Memory B cell (primary cell): ENCODE results near the gene TMEM156.
"Not testable (repeated sequence)": the region's sequence is repeated elsewhere in the genome, so short reads cannot be mapped to it uniquely, and the experiment has no call there.

Experiments used
- ATAC-seq: fragments of 150-1000 bp; cut with Tn5 transposase; 2 replicates; pipeline ENCODE4 v1.10.0; 2021; ENCODE audit warnings: low read depth, mild to moderate bottlenecking, moderate library complexity
- DNase-seq, 2 donors: peaks; one replicate each; pipeline ENCODE4 v3.0.0; 2022; ENCODE audit warnings: low spot score in 2 of 2
- H3K27ac Mint-ChIP-seq: one replicate; pipeline ENCODE4 v1.8.0; 2022; ENCODE audit warnings: mild to moderate bottlenecking, moderate library complexity, mixed read lengths
- H3K27me3 Mint-ChIP-seq: one replicate; pipeline ENCODE4 v1.8.0; 2022; ENCODE audit warnings: mixed read lengths
- H3K36me3 Mint-ChIP-seq: one replicate; pipeline ENCODE4 v1.8.0; 2022; ENCODE audit warnings: mild to moderate bottlenecking, mixed read lengths
- H3K4me1 Mint-ChIP-seq: one replicate; pipeline ENCODE4 v1.8.0; 2022; ENCODE audit warnings: mixed read lengths
- H3K4me3 Mint-ChIP-seq: one replicate; pipeline ENCODE4 v1.8.0; 2022; ENCODE audit warnings: mild to moderate bottlenecking, moderate library complexity, mixed read lengths
- H3K9me3 Mint-ChIP-seq: one replicate; pipeline ENCODE4 v1.8.0; 2022; ENCODE audit warnings: mixed read lengths

Gene TMEM156

GRCh38 chr4:38976308-38976707 is 55.9 kb downstream of the TMEM156 start:
- ATAC-seq = no peak
- Mint-ChIP-seq H3K36me3 (peaks cover 11% of the 10 kb centered on the region), H3K4me3 (no peak overlapping the region), H3K27ac (no peak overlapping the region), H3K27me3 (no peaks in the 10 kb centered on the region), H3K9me3 (no peaks in the 10 kb centered on the region), H3K4me1 (peaks cover 4% of the 10 kb centered on the region)
- no peak for DNase-seq

- Mint-ChIP-seq H3K27me3 (no peaks in the 10 kb centered on the region), H3K27ac (peak overlapping the region; percentile 42), H3K36me3 (peaks cover 49% of the 10 kb centered on the region), H3K9me3 (no peaks in the 10 kb centered on the region), H3K4me3 (no peak overlapping the region), H3K4me1 (peaks cover 5% of the 10 kb centered on the region)
- ATAC-seq (no peak), DNase-seq (no peak)
These were observed 63.5 kb downstream of the TMEM156 start for GRCh38 chr4:38968668-38969067.

- Mint-ChIP-seq H3K4me3 (no peak overlapping the region), H3K36me3 (peaks cover 51% of the 10 kb centered on the region), H3K27me3 (no peaks in the 10 kb centered on the region), H3K9me3 (no peaks in the 10 kb centered on the region), H3K4me1 (peaks cover 11% of the 10 kb centered on the region), H3K27ac (peak overlapping the region; percentile 42)
- DNase-seq (no peak), ATAC-seq (no peak)
These were observed 64.7 kb downstream of the TMEM156 start for GRCh38 chr4:38967260-38968095.

- Mint-ChIP-seq H3K4me1 (peaks cover 11% of the 10 kb centered on the region), H3K4me3 (no peak overlapping the region), H3K9me3 (peaks cover 7% of the 10 kb centered on the region), H3K27ac (peak overlapping the region; percentile 56), H3K27me3 (no peaks in the 10 kb centered on the region), H3K36me3 (peaks cover 50% of the 10 kb centered on the region)
- no peak for ATAC-seq
- DNase-seq = no peak
These were observed 66.3 kb downstream of the TMEM156 start for GRCh38 chr4:38965866-38966265.

GRCh38 chr4:38964942-38965775 is 67.0 kb downstream of the TMEM156 start:
- DNase-seq (no peak), ATAC-seq (no peak)
- peaks cover 7% of the 10 kb centered on the region for H3K9me3 Mint-ChIP-seq
- no peak overlapping the region for H3K27ac Mint-ChIP-seq
- H3K4me3 Mint-ChIP-seq = no peak overlapping the region
- H3K27me3 Mint-ChIP-seq = no peaks in the 10 kb centered on the region
- H3K4me1 Mint-ChIP-seq = peaks cover 11% of the 10 kb centered on the region
- H3K36me3 Mint-ChIP-seq = peaks cover 43% of the 10 kb centered on the region

GRCh38 chr4:38959248-38959647 is 73.0 kb downstream of the TMEM156 start:
- H3K27me3 Mint-ChIP-seq, ATAC-seq, H3K9me3 Mint-ChIP-seq, H3K36me3 Mint-ChIP-seq, H3K4me3 Mint-ChIP-seq, DNase-seq, H3K4me1 Mint-ChIP-seq, H3K27ac Mint-ChIP-seq: not testable (repeated sequence)

GRCh38 chr4:38958453-38959190 is 73.6 kb downstream of the TMEM156 start:
- Mint-ChIP-seq H3K27ac (no peak overlapping the region), H3K27me3 (peaks cover under 1% of the 10 kb centered on the region), H3K9me3 (peaks cover 8% of the 10 kb centered on the region), H3K36me3 (peaks cover 3% of the 10 kb centered on the region), H3K4me1 (peaks cover 7% of the 10 kb centered on the region), H3K4me3 (no peak overlapping the region)
- no peak for ATAC-seq
- DNase-seq = no peak

- no peak overlapping the region for H3K27ac Mint-ChIP-seq
- H3K9me3 Mint-ChIP-seq = peaks cover 8% of the 10 kb centered on the region
- ATAC-seq (no peak), DNase-seq (no peak)
- H3K27me3 Mint-ChIP-seq = peaks cover 3% of the 10 kb centered on the region
- H3K4me1 Mint-ChIP-seq = peaks cover 4% of the 10 kb centered on the region
- no peak overlapping the region for H3K4me3 Mint-ChIP-seq
- peaks cover 3% of the 10 kb centered on the region for H3K36me3 Mint-ChIP-seq
These were observed 74.3 kb downstream of the TMEM156 start for GRCh38 chr4:38957893-38958292.

- H3K27ac Mint-ChIP-seq = no peak overlapping the region
- peaks cover 8% of the 10 kb centered on the region for H3K9me3 Mint-ChIP-seq
- ATAC-seq (no peak), DNase-seq (no peak)
- H3K4me3 Mint-ChIP-seq = no peak overlapping the region
- H3K4me1 Mint-ChIP-seq = peaks cover 2% of the 10 kb centered on the region
- peaks cover 3% of the 10 kb centered on the region for H3K27me3 Mint-ChIP-seq
- H3K36me3 Mint-ChIP-seq = peaks cover 2% of the 10 kb centered on the region
These were observed 74.9 kb downstream of the TMEM156 start for GRCh38 chr4:38957261-38957815.

GRCh38 chr4:38955957-38956356 is 76.3 kb downstream of the TMEM156 start:
- ATAC-seq = no peak

DNA sequence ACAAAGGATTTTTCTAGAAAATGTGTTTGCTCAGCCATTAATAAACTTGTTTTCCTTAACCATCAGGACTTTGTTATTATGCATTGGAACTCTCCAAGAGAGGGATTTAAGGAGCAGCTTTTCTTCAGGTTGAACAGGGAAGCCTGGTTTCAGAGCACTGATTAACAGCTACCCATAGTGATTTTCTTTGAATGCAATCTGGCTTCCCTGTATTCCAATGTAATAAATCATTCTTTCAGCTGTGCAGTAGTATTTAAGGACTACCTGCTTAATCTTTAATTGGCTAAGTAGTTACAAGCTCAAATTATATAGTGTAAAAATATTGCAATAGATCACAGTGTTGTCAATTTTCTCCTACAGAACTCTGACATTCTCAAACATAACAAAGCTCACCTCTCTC is 77.5 kb downstream of the TMEM156 start:
- ATAC-seq (no peak), DNase-seq (no peak)
- Mint-ChIP-seq H3K27me3 (peaks cover 3% of the 10 kb centered on the region), H3K4me1 (peaks cover 4% of the 10 kb centered on the region), H3K36me3 (no peaks in the 10 kb centered on the region), H3K27ac (no peak overlapping the region), H3K9me3 (peaks cover 1% of the 10 kb centered on the region), H3K4me3 (no peak overlapping the region)

More at GRCh38 chr4:38955957-38956356, 76.3 kb downstream of the TMEM156 start:
- Mint-ChIP-seq H3K27me3 (peaks cover 3% of the 10 kb centered on the region), H3K9me3 (peaks cover 1% of the 10 kb centered on the region), H3K27ac (no peak overlapping the region), H3K4me1 (peaks cover 2% of the 10 kb centered on the region), H3K36me3 (no peaks in the 10 kb centered on the region), H3K4me3 (no peak overlapping the region)
- no peak for DNase-seq

GRCh38 chr4:38952017-38952416 is 80.2 kb downstream of the TMEM156 start:
- no peak for ATAC-seq
- Mint-ChIP-seq H3K9me3 (no peaks in the 10 kb centered on the region), H3K4me3 (no peak overlapping the region), H3K4me1 (peaks cover 10% of the 10 kb centered on the region), H3K27ac (no peak overlapping the region), H3K36me3 (no peaks in the 10 kb centered on the region), H3K27me3 (peaks cover 3% of the 10 kb centered on the region)
- no peak for DNase-seq

- Mint-ChIP-seq H3K27ac (no peak overlapping the region), H3K4me3 (no peak overlapping the region), H3K27me3 (peaks cover 3% of the 10 kb centered on the region), H3K9me3 (no peaks in the 10 kb centered on the region), H3K4me1 (peaks cover 12% of the 10 kb centered on the region), H3K36me3 (no peaks in the 10 kb centered on the region)
- ATAC-seq = no peak
- no peak for DNase-seq
These were observed 80.6 kb downstream of the TMEM156 start for GRCh38 chr4:38951598-38951997.
